A673 (cell line): ENCODE data around the gene USH1C. TPM values are rescaled to one million over a fixed set of nuclear protein-coding genes. Genes with fewer than 3 reads are reported as not detected.

Experiments used
- BruUV-seq: library from RNA; stranded (reverse); fragments of 400-500 nt; replicated peaks from 2 replicates; lab custom pipeline; 2021; lab: Mats Ljungman, UMichigan
- CTCF ChIA-PET: fragments of 300-600 bp; sonication (Branson Sonifier 250); formaldehyde crosslinking; loops from one replicate; lab custom pipeline; 2022; ENCODE audit warnings: antibody characterized with exemption; lab: Charles Lee
- POLR2A ChIA-PET: fragments of 300-600 bp; sonication (Branson Sonifier 250); formaldehyde crosslinking; loops from one replicate; lab custom pipeline; 2022; ENCODE audit warnings: antibody characterized with exemption; ENCODE audit not compliant: low non-redundant PET; lab: Charles Lee
- DNase-seq: peaks from one replicate; pipeline ENCODE4 v3.0.0-alpha.2; 2015; ENCODE audit warnings: low spot score
- H3K27ac ChIP-seq: fragments of 200-600 bp; sonication (generic); 2 replicates; pipeline ENCODE4 v1.5.1; 2016; ENCODE audit warnings: mixed run types, low read depth, mild to moderate bottlenecking, mixed read lengths, antibody characterized with exemption, low read length; ENCODE audit not compliant: poor library complexity, severe bottlenecking
- H3K27me3 ChIP-seq: fragments of 200-600 bp; sonication (generic); replicated peaks from 2 replicates; pipeline ENCODE4 v1.6.1; 2017; ENCODE audit warnings: mixed run types, low read depth, mild to moderate bottlenecking, mixed read lengths, antibody characterized with exemption, low read length; ENCODE audit not compliant: insufficient read depth, poor library complexity
- H3K36me3 ChIP-seq: fragments of 200-600 bp; sonication (generic); 2 replicates; pipeline ENCODE4 v1.6.1; 2016; ENCODE audit warnings: mixed run types, mild to moderate bottlenecking, mixed read lengths, antibody characterized with exemption, low read length; ENCODE audit not compliant: insufficient read depth, poor library complexity, severe bottlenecking
- H3K4me1 ChIP-seq: fragments of 200-600 bp; sonication (generic); 2 replicates; pipeline ENCODE4 v1.6.1; 2017; ENCODE audit warnings: mixed run types, mild to moderate bottlenecking, mixed read lengths, antibody characterized with exemption, low read length; ENCODE audit not compliant: insufficient read depth, poor library complexity, severe bottlenecking
- H3K4me3 ChIP-seq: fragments of 200-600 bp; sonication (generic); 2 replicates; pipeline ENCODE4 v1.5.1; 2016; ENCODE audit warnings: low read depth, mixed run types, mild to moderate bottlenecking, mixed read lengths, low read length; ENCODE audit not compliant: poor library complexity, severe bottlenecking
- H3K9me3 ChIP-seq: fragments of 200-600 bp; sonication (generic); 2 replicates; pipeline ENCODE4 v1.6.1; 2016; ENCODE audit warnings: mixed run types, low read depth, mild to moderate bottlenecking, mixed read lengths, antibody characterized with exemption, low read length; ENCODE audit not compliant: poor library complexity, severe bottlenecking
- EZH2 ChIP-seq: fragments of 200-600 bp; sonication (generic); IDR thresholded peaks from 2 replicates; pipeline ENCODE4 v1.6.1; 2017; ENCODE audit warnings: borderline replicate concordance, low read depth, mild to moderate bottlenecking, mixed read lengths, antibody characterized with exemption, low read length; ENCODE audit not compliant: poor library complexity, severe bottlenecking
- intact Hi-C: fragments of 100-400 bp; cut with micrococcal nuclease; formaldehyde crosslinking; loops from one replicate; pipeline ENCODE4 v1.10.0; 2022; ENCODE audit not compliant: unreplicated experiment
- total RNA-seq: library from RNA; stranded (reverse); gene quantifications from 2 replicates; pipeline ENCODE4 v1.2.3, GENCODE V29; 2021
- TF ChIP-seq, protein P1 (sequence below): fragments of 300-800, 200-600 bp; sonication (generic); conservative IDR thresholded peaks from 2 replicates; pipeline ENCODE4 v1.5.1; 2017; ENCODE audit warnings: low read depth, mild to moderate bottlenecking, antibody characterized with exemption, low read length, moderate library complexity, mixed read lengths

The USH1C gene
- total RNA-seq, 1 experiment from 2014 or later, result not detected

DNA sequence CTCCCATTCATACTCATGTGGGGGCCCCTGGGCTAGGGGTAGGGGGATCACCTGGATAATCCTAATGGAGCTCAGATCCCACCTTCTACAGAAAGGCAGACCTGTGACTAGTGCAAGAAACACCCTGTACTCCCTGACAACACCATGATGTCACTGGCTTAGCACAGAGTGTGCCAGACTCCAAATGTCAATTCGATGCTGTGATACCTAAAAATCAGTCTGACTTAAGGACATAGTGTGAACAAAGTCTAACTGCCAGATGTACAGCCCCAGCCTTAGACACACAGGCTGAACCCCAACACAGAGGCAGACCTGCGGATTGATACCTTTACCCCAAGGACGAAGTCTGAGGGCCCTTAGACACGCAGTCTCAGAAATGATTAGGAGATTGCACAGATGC is 76.1 kb downstream of the USH1C start:
- CTCF ChIA-PET, result no interaction called here
- no peak for DNase-seq

DNA sequence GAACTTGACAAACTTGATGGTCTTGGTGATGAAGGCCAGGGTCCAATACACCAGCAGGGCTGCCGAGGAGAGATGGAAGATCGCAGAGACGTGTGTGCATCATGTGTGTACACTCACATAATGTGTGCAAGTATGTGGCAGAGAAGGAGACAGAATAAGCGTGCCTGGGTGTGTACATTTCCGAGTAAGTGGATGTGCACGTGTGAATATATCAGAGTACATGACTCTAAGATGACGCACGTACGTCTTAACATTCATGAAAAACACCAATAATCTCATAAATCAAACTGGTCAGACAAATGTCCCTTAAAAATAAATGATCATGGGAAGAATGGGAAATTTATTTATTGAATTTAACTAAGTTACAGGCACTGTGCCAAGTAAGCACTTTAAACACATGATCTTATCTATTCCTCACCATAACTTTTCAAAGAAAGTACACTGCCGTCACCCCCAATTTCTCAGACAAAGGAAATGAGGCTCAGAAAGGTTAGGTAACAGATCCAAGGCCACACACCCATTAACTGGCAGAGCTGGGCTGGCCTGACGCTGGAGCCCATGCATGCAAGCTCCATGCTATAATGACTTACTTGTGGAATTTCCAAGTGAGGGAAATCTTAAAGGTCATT is 80.6 kb downstream of the USH1C start:
- no peak for DNase-seq
- Histone ChIP-seq H3K4me1 (no peaks in the 10 kb centered on the region), H3K27ac (no peak overlapping the region), H3K4me3 (no peak overlapping the region), H3K27me3 (peaks cover 6% of the 10 kb centered on the region), H3K36me3 (no peaks in the 10 kb centered on the region), H3K9me3 (no peaks in the 10 kb centered on the region)
- ChIA-PET CTCF (no interaction called here), POLR2A (no interaction called here)
- no TSS peak for BruUV-seq
- TF ChIP-seq EZH2, result no peak
- TF ChIP-seq, protein P1, sequence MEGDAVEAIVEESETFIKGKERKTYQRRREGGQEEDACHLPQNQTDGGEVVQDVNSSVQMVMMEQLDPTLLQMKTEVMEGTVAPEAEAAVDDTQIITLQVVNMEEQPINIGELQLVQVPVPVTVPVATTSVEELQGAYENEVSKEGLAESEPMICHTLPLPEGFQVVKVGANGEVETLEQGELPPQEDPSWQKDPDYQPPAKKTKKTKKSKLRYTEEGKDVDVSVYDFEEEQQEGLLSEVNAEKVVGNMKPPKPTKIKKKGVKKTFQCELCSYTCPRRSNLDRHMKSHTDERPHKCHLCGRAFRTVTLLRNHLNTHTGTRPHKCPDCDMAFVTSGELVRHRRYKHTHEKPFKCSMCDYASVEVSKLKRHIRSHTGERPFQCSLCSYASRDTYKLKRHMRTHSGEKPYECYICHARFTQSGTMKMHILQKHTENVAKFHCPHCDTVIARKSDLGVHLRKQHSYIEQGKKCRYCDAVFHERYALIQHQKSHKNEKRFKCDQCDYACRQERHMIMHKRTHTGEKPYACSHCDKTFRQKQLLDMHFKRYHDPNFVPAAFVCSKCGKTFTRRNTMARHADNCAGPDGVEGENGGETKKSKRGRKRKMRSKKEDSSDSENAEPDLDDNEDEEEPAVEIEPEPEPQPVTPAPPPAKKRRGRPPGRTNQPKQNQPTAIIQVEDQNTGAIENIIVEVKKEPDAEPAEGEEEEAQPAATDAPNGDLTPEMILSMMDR, result no peak
- intact Hi-C loops, result no loop called here

More for the DNA sequence above, 76.1 kb downstream of the USH1C start:
- Histone ChIP-seq H3K27ac (no peak overlapping the region), H3K4me3 (no peak overlapping the region), H3K9me3 (no peaks in the 10 kb centered on the region), H3K4me1 (no peaks in the 10 kb centered on the region), H3K27me3 (peaks cover 15% of the 10 kb centered on the region), H3K36me3 (no peaks in the 10 kb centered on the region)
- no TSS peak for BruUV-seq
- no peak for TF ChIP-seq EZH2
- TF ChIP-seq, protein P1, result no peak
- intact Hi-C loops, result no loop called here
- POLR2A ChIA-PET, result no interaction called here

DNA sequence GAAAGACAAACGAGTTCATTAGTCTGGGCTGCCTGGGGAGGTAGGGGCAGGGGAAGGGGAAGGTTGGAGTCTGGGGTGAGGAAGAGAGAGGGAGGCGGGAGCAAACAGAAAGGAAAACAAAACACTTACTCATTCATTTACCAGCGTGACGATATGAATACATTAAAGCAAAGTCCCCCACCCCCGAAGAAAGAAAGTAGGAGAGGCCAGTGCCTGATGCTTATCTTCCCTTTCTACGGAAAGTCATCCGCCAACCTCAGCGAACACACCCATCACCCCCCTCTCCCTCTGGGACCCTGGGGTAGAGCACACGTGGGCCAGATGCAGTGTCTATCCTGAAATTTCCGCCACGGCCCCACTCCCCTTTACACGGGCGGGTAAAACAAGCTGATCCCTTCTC is 81.3 kb downstream of the USH1C start:
- intact Hi-C loops, result no loop called here
- POLR2A ChIA-PET, result no interaction called here
- H3K27ac ChIP-seq, result no peak overlapping the region
- no peaks in the 10 kb centered on the region for H3K9me3 ChIP-seq
- H3K36me3 ChIP-seq, result no peaks in the 10 kb centered on the region
- H3K4me3 ChIP-seq, result no peak overlapping the region
- H3K27me3 ChIP-seq, result peaks cover 6% of the 10 kb centered on the region
- TF ChIP-seq, protein P1, result no peak
- TF ChIP-seq EZH2, result no peak
- CTCF ChIA-PET, result no interaction called here
- H3K4me1 ChIP-seq, result no peaks in the 10 kb centered on the region
- no TSS peak for BruUV-seq
- no peak for DNase-seq
